ENCODE data around the gene ERFL.

Gene ERFL

GRCh38 chr19:41870401-41870873 lies 57.8 kb downstream of the ERFL start:
- TF ChIP-seq CTCF (IDR thresholded peaks at IDR 0.05): no peak
- peaks cover 0 to 8% (median 0%) of the 10 kb centered on the region in 4 donors for H3K4me1 ChIP-seq
- DNase-seq: no peak
- H3K27ac ChIP-seq: no peak overlapping the region
- H3K9me3 ChIP-seq: no peaks in the 10 kb centered on the region
- no peaks in the 10 kb centered on the region for H3K27me3 ChIP-seq
- no peak overlapping the region for H3K4me3 ChIP-seq
- H3K36me3 ChIP-seq: peaks cover 37 to 71% (median 54%) of the 10 kb centered on the region in 3 donors
- intact Hi-C loops (cut with DNase I; ENCODE audit: low total_unique reads): no loop called here

- no peak overlapping the region for H3K27ac ChIP-seq
- no peak overlapping the region for H3K4me3 ChIP-seq
- TF ChIP-seq CTCF (IDR thresholded peaks at IDR 0.05): no peak
- peaks cover 47 to 80% (median 64%) of the 10 kb centered on the region in 3 donors for H3K36me3 ChIP-seq
- DNase-seq: no peak
- intact Hi-C loops (cut with DNase I; ENCODE audit: low total_unique reads): no loop called here
- H3K4me1 ChIP-seq: peaks cover 0 to 10% (median 0%) of the 10 kb centered on the region in 4 donors
- H3K27me3 ChIP-seq: no peaks in the 10 kb centered on the region
- no peaks in the 10 kb centered on the region for H3K9me3 ChIP-seq
Measured at GRCh38 chr19:41869374-41869955, 58.8 kb downstream of the ERFL start.

- no peak for TF ChIP-seq CTCF (IDR thresholded peaks at IDR 0.05)
- Histone ChIP-seq H3K36me3 (peaks cover 52 to 86% (median 69%) of the 10 kb centered on the region in 3 donors), H3K4me3 (no peak overlapping the region), H3K4me1 (peaks cover 0 to 10% (median 2%) of the 10 kb centered on the region in 4 donors), H3K27me3 (no peaks in the 10 kb centered on the region), H3K9me3 (no peaks in the 10 kb centered on the region), H3K27ac (no peak overlapping the region)
- intact Hi-C loops (cut with DNase I; ENCODE audit: low total_unique reads): no loop called here
- no peak for DNase-seq
Measured at GRCh38 chr19:41868989-41869300, 59.3 kb downstream of the ERFL start.

- Histone ChIP-seq H3K9me3 (no peaks in the 10 kb centered on the region), H3K4me3 (no peak overlapping the region), H3K36me3 (peaks cover 54 to 92% (median 74%) of the 10 kb centered on the region in 3 donors), H3K4me1 (peaks cover 0 to 14% (median 5%) of the 10 kb centered on the region in 4 donors), H3K27ac (no peak overlapping the region), H3K27me3 (no peaks in the 10 kb centered on the region)
- no peak for TF ChIP-seq CTCF (IDR thresholded peaks at IDR 0.05)
- no peak for DNase-seq
- intact Hi-C loops (cut with DNase I; ENCODE audit: low total_unique reads): no loop called here
Measured at GRCh38 chr19:41868120-41868988, 59.9 kb downstream of the ERFL start.

GRCh38 chr19:41866284-41866683 lies 62.0 kb downstream of the ERFL start:
- H3K4me1 ChIP-seq: peaks cover 0 to 34% (median 20%) of the 10 kb centered on the region in 4 donors
- no peak overlapping the region for H3K27ac ChIP-seq
- no peak overlapping the region for H3K4me3 ChIP-seq
- DNase-seq: no peak
- no peak for TF ChIP-seq CTCF (IDR thresholded peaks at IDR 0.05)
- no peaks in the 10 kb centered on the region for H3K9me3 ChIP-seq
- no peaks in the 10 kb centered on the region for H3K27me3 ChIP-seq
- H3K36me3 ChIP-seq: peaks cover 69 to 99% (median 86%) of the 10 kb centered on the region in 3 donors
- intact Hi-C loops (cut with DNase I; ENCODE audit: low total_unique reads): no loop called here

All from tibial artery (tissue), 4 donors.